Ishikawa (cell line): ENCODE results near the gene ZNF423.

Experiments
- CEBPB ChIP-seq: IDR thresholded peaks from 2 replicates; pipeline ENCODE4 v1.6.1; 2012
- CREB1 ChIP-seq: IDR thresholded peaks from 2 replicates; pipeline ENCODE4 v1.6.1; 2012; ENCODE audit warnings: low read depth
- EGR1 ChIP-seq: IDR thresholded peaks from 2 replicates; pipeline ENCODE4 v1.6.1; 2012
- EP300 ChIP-seq: IDR thresholded peaks from 2 replicates; pipeline ENCODE4 v1.6.1; 2012; ENCODE audit warnings: borderline replicate concordance
- FOXM1 ChIP-seq: IDR thresholded peaks from 2 replicates; pipeline ENCODE4 v1.6.1; 2012; ENCODE audit warnings: low read depth, borderline replicate concordance
- NFIC ChIP-seq: IDR thresholded peaks from 2 replicates; pipeline ENCODE4 v1.6.1; 2012
- RAD21 ChIP-seq: IDR thresholded peaks from 2 replicates; pipeline ENCODE4 v1.6.1; 2012; ENCODE audit warnings: low read depth
- REST ChIP-seq: IDR thresholded peaks from 2 replicates; pipeline ENCODE4 v1.6.1; 2012; ENCODE audit warnings: low read depth, mild to moderate bottlenecking
- TAF1 ChIP-seq: IDR thresholded peaks from 2 replicates; pipeline ENCODE4 v1.6.1; 2012; ENCODE audit warnings: low read depth, mild to moderate bottlenecking
- TCF12 ChIP-seq: IDR thresholded peaks from 2 replicates; pipeline ENCODE4 v1.6.1; 2012; ENCODE audit warnings: low read depth
- TEAD4 ChIP-seq: IDR thresholded peaks from 2 replicates; pipeline ENCODE4 v1.6.1; 2012
- USF1 ChIP-seq: IDR thresholded peaks from 2 replicates; pipeline ENCODE4 v1.6.1; 2012
- YY1 ChIP-seq: IDR thresholded peaks from 2 replicates; pipeline ENCODE4 v1.6.1; 2012; ENCODE audit warnings: low read depth
- ZBTB7A ChIP-seq: IDR thresholded peaks from 2 replicates; pipeline ENCODE4 v1.6.1; 2012; ENCODE audit warnings: low read depth
- TF ChIP-seq, protein P1 (sequence below): IDR thresholded peaks from 2 replicates; pipeline ENCODE4 v1.6.1; 2012

ZNF423 gene

DNA sequence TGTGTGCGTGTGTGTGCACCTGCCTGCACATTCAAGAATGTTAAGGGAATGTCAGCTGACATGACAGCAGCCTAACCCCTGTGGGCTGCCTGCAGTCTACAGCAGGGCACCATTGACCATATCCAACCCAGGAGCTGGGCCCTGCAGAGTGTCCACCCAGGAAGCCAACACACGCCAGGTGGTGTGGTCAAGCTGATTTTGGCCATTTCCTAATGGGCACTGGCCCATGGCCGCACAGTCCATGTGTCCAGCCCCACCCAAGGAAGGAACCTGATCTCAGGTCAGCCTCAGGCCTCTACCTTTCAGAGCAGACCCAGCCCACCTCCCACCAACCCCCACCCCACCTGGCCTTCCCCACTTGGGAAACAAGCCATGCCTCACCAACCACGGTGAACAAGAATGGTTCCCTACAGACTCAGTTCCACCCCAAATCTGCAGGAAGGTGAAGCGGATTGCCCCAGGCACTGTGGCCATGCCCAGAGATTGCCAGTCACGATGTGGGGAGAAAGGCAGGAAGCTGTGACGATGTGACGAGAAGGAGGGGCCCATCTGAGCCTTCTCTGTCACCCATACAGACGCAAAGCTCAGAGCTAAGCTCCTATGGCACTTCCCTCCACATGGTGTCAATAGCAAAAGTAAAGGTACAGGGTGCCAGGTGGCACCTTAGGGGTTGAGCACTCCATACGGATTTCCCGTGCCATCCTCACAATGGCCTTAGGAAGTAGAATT is 77.5 kb downstream of the ZNF423 start:
- peak; percentile 5; the same call in 1 of the 2 replicates for TF ChIP-seq RAD21
- TF ChIP-seq EP300, result peak; percentile 79
- TF ChIP-seq TCF12, result peak; percentile 85
- no peak for TF ChIP-seq REST
- TF ChIP-seq NFIC, result no peak

- TF ChIP-seq, protein P1, sequence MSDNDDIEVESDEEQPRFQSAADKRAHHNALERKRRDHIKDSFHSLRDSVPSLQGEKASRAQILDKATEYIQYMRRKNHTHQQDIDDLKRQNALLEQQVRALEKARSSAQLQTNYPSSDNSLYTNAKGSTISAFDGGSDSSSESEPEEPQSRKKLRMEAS, result no peak
- TF ChIP-seq EP300, result no peak
- no peak for TF ChIP-seq USF1
- no peak for TF ChIP-seq TEAD4
These were observed 79.2 kb downstream of the ZNF423 start for GRCh38 chr16:49776734-49777133.

GRCh38 chr16:49776085-49776595 is 79.8 kb downstream of the ZNF423 start:
- TF ChIP-seq FOXM1 (peak; percentile 61; the same call in 1 of the 2 replicates), TCF12 (peak; percentile 84), USF1 (peak; percentile 20; the same call in 1 of the 2 replicates), EP300 (peak; percentile 81), CEBPB (no peak), YY1 (no peak), REST (no peak), CREB1 (no peak), EGR1 (no peak), NFIC (peak; percentile 60), RAD21 (no peak), ZBTB7A (peak; percentile 78; the same call in 1 of the 2 replicates), TAF1 (peak; percentile 37; the same call in 1 of the 2 replicates), TEAD4 (no peak; the same call in 1 of the 2 replicates)
- TF ChIP-seq, protein P1, result peak; percentile 79

DNA sequence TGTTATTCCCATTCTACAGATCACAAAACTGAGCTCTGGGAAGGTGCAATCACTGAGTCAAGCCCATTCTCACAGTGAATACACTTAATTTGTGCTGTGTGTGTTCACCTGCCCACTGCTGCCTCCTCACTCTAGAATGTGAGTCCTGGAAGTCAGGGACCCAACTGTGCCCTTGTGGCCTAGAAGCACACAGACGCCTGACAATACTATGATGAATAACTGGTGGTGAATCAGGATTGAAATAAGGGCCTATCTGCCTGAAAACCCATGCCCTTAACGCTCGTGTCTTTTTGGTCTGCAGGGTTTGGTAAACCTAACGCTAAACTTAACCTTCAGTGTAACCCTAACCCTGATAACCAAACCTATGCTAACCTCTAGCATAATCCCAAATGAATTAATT is 80.3 kb downstream of the ZNF423 start:
- TF ChIP-seq REST, result no peak
- no peak for TF ChIP-seq CEBPB
- no peak for TF ChIP-seq NFIC
- TF ChIP-seq, protein P1, result no peak
- no peak for TF ChIP-seq USF1
- TF ChIP-seq TEAD4, result no peak
- TF ChIP-seq RAD21, result no peak
- no peak for TF ChIP-seq TAF1
- TF ChIP-seq ZBTB7A, result no peak; the same call in 1 of the 2 replicates
- no peak for TF ChIP-seq YY1
- TF ChIP-seq CREB1, result no peak
- no peak for TF ChIP-seq FOXM1
- TF ChIP-seq TCF12, result no peak
- no peak for TF ChIP-seq EGR1
- no peak for TF ChIP-seq EP300
